PFSK-1 (cell line): Measurements from ENCODE around the gene AVPI1.

ENCODE experiments used
- FOXP2 ChIP-seq: optimal IDR thresholded peaks from 2 replicates; pipeline ENCODE3; 2011; ENCODE audit warnings: borderline replicate concordance, control low read depth, inconsistent platforms; ENCODE audit not compliant: insufficient read depth; ENCODE audit errors: extremely low read length, extremely low read depth
- POLR2AphosphoS5 ChIP-seq: IDR thresholded peaks from 2 replicates; pipeline ENCODE4 v1.6.1; 2012; ENCODE audit warnings: low read depth, mild to moderate bottlenecking, control low read depth, low read length, moderate library complexity
- SIN3A ChIP-seq: IDR thresholded peaks from 2 replicates; pipeline ENCODE4 v1.6.1; 2012; ENCODE audit warnings: mild to moderate bottlenecking, low read length, moderate library complexity, borderline replicate concordance; ENCODE audit not compliant: insufficient read depth
- TAF1 ChIP-seq: IDR thresholded peaks from 2 replicates; pipeline ENCODE4 v1.6.1; 2012; ENCODE audit warnings: low read length, control low read depth, borderline replicate concordance; ENCODE audit not compliant: insufficient read depth
- TF ChIP-seq, protein P1 (sequence below), 2 experiments: IDR thresholded peaks; 2 replicates each; pipeline versions ENCODE4 v1.6.1 to v1.8.0; 2011 to 2012; ENCODE audit warnings: low read depth in 2 of 2, low read length in 2 of 2, control low read depth in 1 of 2, inconsistent platforms in 1 of 2, mild to moderate bottlenecking in 1 of 2, moderate library complexity in 1 of 2; ENCODE audit not compliant: insufficient read depth in 1 of 2

AVPI1 gene

DNA sequence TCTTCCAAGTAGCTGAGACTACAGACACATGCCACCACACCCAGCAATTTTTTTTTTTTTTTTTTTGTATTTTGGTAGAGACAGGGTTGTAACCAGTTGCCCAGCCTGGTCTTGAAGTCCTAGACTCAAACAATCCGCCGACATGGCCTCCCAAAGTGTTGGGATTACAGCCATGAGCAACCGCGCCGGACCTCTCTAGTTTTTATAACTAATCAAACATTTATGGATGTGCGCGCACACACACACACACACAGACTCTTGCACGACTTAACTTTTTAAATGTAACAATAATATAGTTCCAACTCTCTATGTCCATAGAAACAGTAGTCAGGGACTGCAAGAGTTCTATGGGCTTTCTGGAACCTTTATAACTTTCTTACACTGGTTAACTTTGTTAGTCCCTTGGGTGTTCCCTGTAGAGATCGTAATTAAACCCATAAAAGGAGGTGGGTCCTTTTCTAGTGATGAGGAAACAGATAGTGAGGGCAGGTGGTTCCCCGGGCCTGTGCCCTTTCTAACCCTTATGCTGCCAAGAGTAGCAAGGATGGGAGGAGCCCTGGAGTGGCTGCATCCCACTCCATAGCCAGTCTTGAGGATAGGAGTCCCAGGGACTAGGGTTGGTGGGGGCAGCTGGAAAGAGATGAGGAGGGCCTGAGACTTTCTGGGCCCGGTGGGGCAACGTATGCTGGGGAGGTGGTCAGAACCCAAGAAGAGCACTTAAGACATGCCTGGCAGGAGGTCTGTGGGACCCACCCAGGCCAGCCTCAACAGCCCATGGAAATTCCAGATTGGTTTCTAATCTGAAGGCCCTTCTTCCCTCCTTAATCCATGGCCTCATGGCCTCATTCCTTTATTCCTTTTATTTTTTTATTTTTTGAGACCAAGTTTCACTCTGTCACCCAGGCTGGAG lies 35.1 kb upstream of the AVPI1 start:
- TF ChIP-seq POLR2AphosphoS5, result no peak
- TF ChIP-seq FOXP2, result no peak
- TF ChIP-seq, protein P1, sequence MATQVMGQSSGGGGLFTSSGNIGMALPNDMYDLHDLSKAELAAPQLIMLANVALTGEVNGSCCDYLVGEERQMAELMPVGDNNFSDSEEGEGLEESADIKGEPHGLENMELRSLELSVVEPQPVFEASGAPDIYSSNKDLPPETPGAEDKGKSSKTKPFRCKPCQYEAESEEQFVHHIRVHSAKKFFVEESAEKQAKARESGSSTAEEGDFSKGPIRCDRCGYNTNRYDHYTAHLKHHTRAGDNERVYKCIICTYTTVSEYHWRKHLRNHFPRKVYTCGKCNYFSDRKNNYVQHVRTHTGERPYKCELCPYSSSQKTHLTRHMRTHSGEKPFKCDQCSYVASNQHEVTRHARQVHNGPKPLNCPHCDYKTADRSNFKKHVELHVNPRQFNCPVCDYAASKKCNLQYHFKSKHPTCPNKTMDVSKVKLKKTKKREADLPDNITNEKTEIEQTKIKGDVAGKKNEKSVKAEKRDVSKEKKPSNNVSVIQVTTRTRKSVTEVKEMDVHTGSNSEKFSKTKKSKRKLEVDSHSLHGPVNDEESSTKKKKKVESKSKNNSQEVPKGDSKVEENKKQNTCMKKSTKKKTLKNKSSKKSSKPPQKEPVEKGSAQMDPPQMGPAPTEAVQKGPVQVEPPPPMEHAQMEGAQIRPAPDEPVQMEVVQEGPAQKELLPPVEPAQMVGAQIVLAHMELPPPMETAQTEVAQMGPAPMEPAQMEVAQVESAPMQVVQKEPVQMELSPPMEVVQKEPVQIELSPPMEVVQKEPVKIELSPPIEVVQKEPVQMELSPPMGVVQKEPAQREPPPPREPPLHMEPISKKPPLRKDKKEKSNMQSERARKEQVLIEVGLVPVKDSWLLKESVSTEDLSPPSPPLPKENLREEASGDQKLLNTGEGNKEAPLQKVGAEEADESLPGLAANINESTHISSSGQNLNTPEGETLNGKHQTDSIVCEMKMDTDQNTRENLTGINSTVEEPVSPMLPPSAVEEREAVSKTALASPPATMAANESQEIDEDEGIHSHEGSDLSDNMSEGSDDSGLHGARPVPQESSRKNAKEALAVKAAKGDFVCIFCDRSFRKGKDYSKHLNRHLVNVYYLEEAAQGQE (IDR thresholded peaks at IDR 0.05; ENCODE audit: insufficient read depth in 1 of 2, low read depth in 2 of 2, low read length in 2 of 2), result no peak
- no peak for TF ChIP-seq TAF1
- TF ChIP-seq SIN3A, result no peak

DNA sequence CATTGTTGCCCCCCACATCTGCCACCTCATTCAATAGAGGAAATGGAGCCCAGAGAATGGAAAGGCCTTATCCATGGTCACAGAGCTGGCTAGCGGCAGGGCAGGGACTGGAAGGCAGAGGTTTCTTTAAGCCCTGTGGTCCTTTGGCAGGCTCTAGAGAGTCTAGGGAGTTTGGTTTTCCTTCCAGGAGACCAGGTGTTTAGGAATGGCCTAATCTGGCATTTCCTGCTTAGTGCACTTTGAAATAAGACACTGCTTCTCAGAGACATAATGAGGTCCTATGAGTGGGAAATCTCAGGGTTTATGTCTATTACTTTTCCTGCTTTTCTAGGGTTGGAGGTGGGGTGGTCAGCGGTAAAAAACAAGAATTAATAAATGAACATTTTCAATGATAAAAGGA lies 32.6 kb upstream of the AVPI1 start:
- TF ChIP-seq, protein P1 (IDR thresholded peaks at IDR 0.05; ENCODE audit: insufficient read depth in 1 of 2, low read depth in 2 of 2, low read length in 2 of 2), result no peak
- no peak for TF ChIP-seq FOXP2
- no peak for TF ChIP-seq SIN3A
- TF ChIP-seq TAF1, result no peak
- no peak for TF ChIP-seq POLR2AphosphoS5

DNA sequence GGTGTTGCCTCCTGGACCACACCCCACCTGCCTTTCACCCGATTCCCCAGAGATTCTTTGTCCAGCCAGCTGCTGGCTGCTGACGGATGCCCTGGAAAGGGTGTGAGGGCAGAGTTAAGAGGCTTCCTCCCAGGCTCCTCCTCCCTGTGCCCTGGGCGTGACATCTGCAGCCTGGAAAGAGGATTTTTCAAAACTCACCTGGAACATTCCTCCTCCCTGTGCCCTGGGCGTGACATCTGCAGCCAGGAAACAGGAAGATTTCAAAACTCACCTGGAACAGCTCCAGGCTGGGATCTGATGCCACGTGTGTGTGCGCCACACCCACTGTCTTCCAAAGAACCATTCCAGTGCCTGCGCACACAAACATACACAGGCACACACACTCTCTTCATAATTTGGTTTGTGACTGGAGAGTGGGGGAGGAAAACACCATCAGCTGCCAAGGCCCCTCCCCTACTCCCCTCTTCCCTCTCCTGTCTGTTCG lies 31.7 kb upstream of the AVPI1 start:
- no peak for TF ChIP-seq TAF1
- TF ChIP-seq, protein P1 (IDR thresholded peaks at IDR 0.05; ENCODE audit: insufficient read depth in 1 of 2, low read depth in 2 of 2, low read length in 2 of 2), result no peak
- no peak for TF ChIP-seq SIN3A
- TF ChIP-seq FOXP2, result no peak
- no peak for TF ChIP-seq POLR2AphosphoS5

DNA sequence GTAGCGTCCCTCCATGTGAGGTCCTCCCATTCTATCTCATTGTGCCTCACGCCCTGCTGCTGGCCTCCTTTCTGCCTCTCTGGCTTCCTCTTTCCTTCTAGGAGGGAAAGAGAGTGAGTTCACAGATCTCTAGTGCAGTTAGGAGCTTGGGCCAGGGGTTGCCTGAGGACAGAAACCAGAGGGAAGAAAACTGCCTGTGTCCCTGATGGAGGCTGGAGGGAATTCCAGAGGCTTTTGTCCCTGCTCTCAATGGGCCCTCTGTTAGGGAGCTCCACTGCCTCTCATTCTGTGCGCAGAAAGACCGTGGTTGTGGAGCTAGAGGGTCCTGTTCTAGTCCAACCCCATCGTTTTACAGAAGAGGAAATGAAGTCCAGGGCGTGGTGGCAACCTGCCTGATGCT lies 31.1 kb upstream of the AVPI1 start:
- TF ChIP-seq POLR2AphosphoS5 (no peak), TAF1 (no peak), FOXP2 (no peak)

DNA sequence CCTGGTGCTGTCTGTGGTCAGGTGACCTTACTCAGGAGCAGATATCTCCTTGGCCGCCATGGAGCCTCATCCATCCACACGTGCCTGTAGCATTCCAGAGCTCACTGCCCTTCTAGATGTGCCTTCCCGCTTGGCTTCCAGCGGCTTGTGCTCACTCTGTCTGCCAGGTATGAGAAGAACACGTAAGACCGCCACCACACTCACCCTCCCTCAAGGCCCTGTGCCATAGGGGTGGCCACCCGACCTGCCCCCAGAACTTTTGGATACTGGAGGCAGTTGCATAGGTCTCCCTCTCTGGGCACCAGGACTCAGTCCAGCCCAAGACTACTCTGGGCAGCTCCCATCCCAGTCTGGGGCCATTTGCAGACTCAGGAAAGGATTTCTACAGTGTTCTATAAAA lies 30.6 kb upstream of the AVPI1 start:
- TF ChIP-seq FOXP2, result no peak
- no peak for TF ChIP-seq POLR2AphosphoS5
- no peak for TF ChIP-seq SIN3A
- TF ChIP-seq, protein P1 (IDR thresholded peaks at IDR 0.05; ENCODE audit: insufficient read depth in 1 of 2, low read depth in 2 of 2, low read length in 2 of 2), result no peak
- no peak for TF ChIP-seq TAF1
